A549 (cell line): ENCODE results near the gene KLHL11. TPM values are rescaled to one million over a fixed set of nuclear protein-coding genes. Genes with fewer than 3 reads are reported as not detected.

Experiments
- ATAC-seq, 2 experiments: fragments of 200-7000 bp in 1 of 2; fragments of >200 bp in 1 of 2; cut with Nextera tagmentation in 1 of 2; cut with Tn5 transposase in 1 of 2; 3 replicates each; pipeline versions ENCODE4 v1.8.0 to v1.9.1; 2018 to 2020; ENCODE audit warnings: mild to moderate bottlenecking in 1 of 2, moderate library complexity in 1 of 2
- CTCF ChIA-PET: fragments of 300-600 bp; sonication (Branson Sonifier 250); formaldehyde crosslinking; extraction: SDS; loops from one replicate; lab custom pipeline; 2021; ENCODE audit warnings: antibody characterized with exemption, inconsistent platforms; lab: Yijun Ruan, JAX
- POLR2A ChIA-PET: fragments of 350-600 bp; formaldehyde crosslinking; extraction: SDS; loops from one replicate; lab custom pipeline; 2021; ENCODE audit warnings: antibody characterized with exemption, inconsistent platforms; lab: Yijun Ruan, JAX
- DNase-seq, 2 experiments: peaks; one replicate each; pipeline versions ENCODE4 v3.0.0 to v3.0.0-alpha.2; 2011 to 2016; ENCODE audit warnings: low read depth in 1 of 2, low spot score in 1 of 2
- FAIRE-seq: peaks from 2 replicates; lab custom pipeline; 2011; peaks lifted over from hg19 to GRCh38; lab: Jason Lieb, UNC
- H3K27ac ChIP-seq, 2 experiments: fragments of >200 bp; sonication (Bioruptor Twin); formaldehyde crosslinking; 3 replicates each; pipeline ENCODE4 v1.5.1; 2016 to 2017
- H3K4me1 ChIP-seq: fragments of >200 bp; sonication (Bioruptor Twin); formaldehyde crosslinking; 3 replicates; pipeline ENCODE4 v1.6.1; 2016
- H3K4me2 ChIP-seq: fragments of >200 bp; sonication (Bioruptor Twin); formaldehyde crosslinking; 3 replicates; pipeline ENCODE4 v1.6.1; 2016
- H3K4me3 ChIP-seq: fragments of >200 bp; sonication (Bioruptor Twin); formaldehyde crosslinking; 3 replicates; pipeline ENCODE4 v1.5.1; 2016
- H3K9me3 ChIP-seq: fragments of >200 bp; sonication (Bioruptor Twin); formaldehyde crosslinking; 3 replicates; pipeline ENCODE4 v1.6.1; 2016
- CBX2 ChIP-seq: fragments of 200-600 bp; sonication (generic); IDR thresholded peaks from 2 replicates; pipeline ENCODE4 v1.6.1; 2016; ENCODE audit warnings: low read depth, mild to moderate bottlenecking, borderline replicate concordance
- CBX8 ChIP-seq: fragments of 200-600 bp; sonication (generic); IDR thresholded peaks from 2 replicates; pipeline ENCODE4 v1.6.1; 2016
- EHMT2 ChIP-seq: fragments of 200-600 bp; sonication (generic); IDR thresholded peaks from 2 replicates; pipeline ENCODE4 v1.6.1; 2016; ENCODE audit warnings: antibody characterized with exemption, low read depth, mild to moderate bottlenecking, moderate library complexity
- ELK1 ChIP-seq: fragments of 150-350 bp; IDR thresholded peaks from 2 replicates; pipeline ENCODE4 v1.6.1; 2014; ENCODE audit warnings: low read depth, mild to moderate bottlenecking, low read length
- ESRRA ChIP-seq: fragments of 150-350 bp; IDR thresholded peaks from 2 replicates; pipeline ENCODE4 v1.6.1; 2014; ENCODE audit warnings: mild to moderate bottlenecking, low read length, borderline replicate concordance
- FOSB ChIP-seq: fragments of 250-450 bp; sonication (Bioruptor Pico); IDR thresholded peaks from 2 replicates; pipeline ENCODE4 v1.5.0; 2020; ENCODE audit warnings: mild to moderate bottlenecking, moderate library complexity
- FOSL2 ChIP-seq, 2 experiments: fragments of 450-650 bp in 1 of 2; fragments of >200 bp in 1 of 2; sonication (Bioruptor Twin) in 1 of 2; formaldehyde crosslinking; IDR thresholded peaks; 2 replicates each; pipeline versions ENCODE4 v1.5.0 to v1.6.1; 2016 to 2020; ENCODE audit warnings: mild to moderate bottlenecking in 1 of 2, moderate library complexity in 1 of 2
- FOXS1 ChIP-seq: fragments of 250-450 bp; sonication (Bioruptor Pico); IDR thresholded peaks from 2 replicates; pipeline ENCODE4 v1.5.0; 2020; ENCODE audit warnings: mild to moderate bottlenecking, moderate library complexity
- HEYL ChIP-seq: fragments of 250-450 bp; sonication (Bioruptor Pico); IDR thresholded peaks from 2 replicates; pipeline ENCODE4 v1.8.0; 2021; ENCODE audit warnings: mild to moderate bottlenecking, moderate library complexity
- HOXA7 ChIP-seq: fragments of 250-450 bp; sonication (Bioruptor Pico); IDR thresholded peaks from 2 replicates; pipeline ENCODE4 v1.5.0; 2020; ENCODE audit warnings: mild to moderate bottlenecking, moderate library complexity
- HOXB13 ChIP-seq: fragments of 250-450 bp; sonication (Bioruptor Pico); IDR thresholded peaks from 2 replicates; pipeline ENCODE4 v1.5.0; 2020; ENCODE audit warnings: low read depth, mild to moderate bottlenecking, moderate library complexity
- HOXB5 ChIP-seq: fragments of 250-450 bp; sonication (Bioruptor Pico); IDR thresholded peaks from 2 replicates; pipeline ENCODE4 v1.5.0; 2020; ENCODE audit warnings: mild to moderate bottlenecking, moderate library complexity
- JUN ChIP-seq, 2 experiments: fragments of >200 bp; sonication (Bioruptor Twin); formaldehyde crosslinking; IDR thresholded peaks; 2 replicates in 1 of 2; 3 replicates in 1 of 2; pipeline ENCODE4 v1.6.1; 2016 to 2017
- JUNB ChIP-seq: fragments of >200 bp; sonication (Bioruptor Twin); formaldehyde crosslinking; IDR thresholded peaks from 2 replicates; pipeline ENCODE4 v1.6.1; 2016
- PHF8 ChIP-seq: fragments of 200-600 bp; sonication (generic); IDR thresholded peaks from 2 replicates; pipeline ENCODE4 v1.6.1; 2016; ENCODE audit warnings: low read depth, mild to moderate bottlenecking, antibody characterized with exemption, moderate library complexity, borderline replicate concordance
- POLR2AphosphoS2 ChIP-seq: conservative IDR thresholded peaks from 2 replicates; pipeline ENCODE4 v1.6.1; 2012; ENCODE audit warnings: low read length, improper control_type of control experiment, inconsistent platforms
- REST ChIP-seq: fragments of 200-600 bp; sonication (generic); IDR thresholded peaks from 2 replicates; pipeline ENCODE4 v1.6.1; 2016; ENCODE audit warnings: antibody characterized with exemption, mild to moderate bottlenecking, moderate library complexity
- RFX5 ChIP-seq: fragments of 450-650 bp; IDR thresholded peaks from 2 replicates; pipeline ENCODE4 v1.7.1; 2014; ENCODE audit warnings: antibody characterized with exemption, mild to moderate bottlenecking, moderate library complexity
- USF2 ChIP-seq: fragments of 450-650 bp; IDR thresholded peaks from 2 replicates; pipeline ENCODE4 v1.6.1; 2014; ENCODE audit warnings: antibody characterized with exemption
- ZFP36 ChIP-seq: fragments of 450-650 bp; IDR thresholded peaks from 2 replicates; pipeline ENCODE4 v1.6.1; 2014; ENCODE audit warnings: borderline replicate concordance; ENCODE audit not compliant: partially characterized antibody
- ZNF302 ChIP-seq: fragments of 250-450 bp; sonication (Bioruptor Pico); IDR thresholded peaks from 2 replicates; pipeline ENCODE4 v1.9.0; 2021; ENCODE audit warnings: inconsistent platforms, mild to moderate bottlenecking, moderate library complexity
- WGBS: methylation state at CpG from one replicate; pipeline ENCODE4 v1.1.6; 2017; ENCODE audit errors: missing lambda C conversion rate; 5-methylcytosine and 5-hydroxymethylcytosine counted together
- polyA plus RNA-seq, 4 experiments: library from polyadenylated mRNA; depleted of rRNA in 3 of 4; stranded (reverse); fragments of >200 nt; fragmentation: RNase III in 1 of 4; extraction: RNeasy Plus Mini Kit Qiagen cat#74134 plus additional on column Dnase treatment in 1 of 4; gene quantifications; 2 replicates in 3 of 4; 3 replicates in 1 of 4; pipeline ENCODE4 v1.2.3, GENCODE V29; 2011 to 2017

Gene KLHL11
- polyA plus RNA-seq, 2 of the 4 experiments (the other 2 are of a cell fraction), result 3.8 to 12.7 TPM

- no peak for FAIRE-seq
- H3K27ac ChIP-seq, result no peak overlapping the region
- DNase-seq, result no peak
- no peak overlapping the region for H3K4me2 ChIP-seq
- no peak overlapping the region for H3K4me3 ChIP-seq
- H3K9me3 ChIP-seq, result no peaks in the 10 kb centered on the region
- no peak for TF ChIP-seq FOSL2 (IDR thresholded peaks at IDR 0.05)
- TF ChIP-seq FOSL2 (CRISPR knock-in tag; IDR thresholded peaks at IDR 0.05), result no peak
- no peak for TF ChIP-seq FOXS1 (CRISPR knock-in tag)
- no peak for TF ChIP-seq ZNF302
- no peak for TF ChIP-seq CBX8
- no peak for TF ChIP-seq FOSB (CRISPR knock-in tag)
- no peak for TF ChIP-seq HOXB13
- no peak for TF ChIP-seq ZFP36
- no peak for TF ChIP-seq REST
- no peak for TF ChIP-seq RFX5
- no peak for TF ChIP-seq PHF8
- no peak for TF ChIP-seq POLR2AphosphoS2
- no peak for TF ChIP-seq ELK1
- TF ChIP-seq HEYL (CRISPR knock-in tag), result no peak
- WGBS, result 95% methylated on average over 10 of the region's 10 CpGs
- no peak for ATAC-seq
- peaks cover 11% of the 10 kb centered on the region; the same call in 2 of the 3 replicates for H3K4me1 ChIP-seq
- POLR2A ChIA-PET, result interaction anchor here (0.7 kb wide), 1 partner anchor 58 kb away, joined by 3 read pairs; no protein-coding TSS in a partner anchor
- CTCF ChIA-PET, result interaction anchor here (0.6 to 2.5 kb wide), 6 partner anchors 11 to 134 kb away, joined by 3 to 8 read pairs (median 4); partner anchors contain the start of gene JUP
Observed at GRCh38 chr17:41871789-41872188, 6.6 kb upstream of the KLHL11 start.

GRCh38 chr17:41870627-41871026 is 5.4 kb upstream of the KLHL11 start:
- peak; percentile 19 to 44; a peak in 5 of 6 replicates for ATAC-seq
- ChIA-PET CTCF (interaction anchor here (0.8 to 2.5 kb wide), 5 partner anchors 12 to 47 kb away, joined by 3 to 8 read pairs (median 4); no protein-coding TSS in a partner anchor), POLR2A (no interaction called here)
- Histone ChIP-seq H3K4me2 (no peak overlapping the region), H3K4me1 (peaks cover 11% of the 10 kb centered on the region; the same call in 2 of the 3 replicates), H3K9me3 (no peaks in the 10 kb centered on the region), H3K27ac (no peak overlapping the region), H3K4me3 (no peak overlapping the region)
- 77% methylated on average over 7 of the region's 7 CpGs for WGBS
- peak; percentile 36 for FAIRE-seq
- DNase-seq, result peak in 1 of 2 experiments; percentile 44
- TF ChIP-seq CBX2 (no peak), EHMT2 (no peak), JUN (IDR thresholded peaks at IDR 0.05) (0 out of 5 replicates have a peak, but pooled peaks of 1 of the 2 experiments have one; percentile 24), USF2 (0 out of 2 replicates have a peak, but pooled peaks have one; percentile 5)

- WGBS, result 77% methylated on average over 2 of the region's 2 CpGs
- 0 out of 6 replicates have a peak, but pooled peaks of 1 of the 2 experiments have one; percentile 1 for ATAC-seq
- Histone ChIP-seq H3K4me2 (no peak overlapping the region), H3K4me1 (peaks cover 11% of the 10 kb centered on the region; the same call in 2 of the 3 replicates), H3K9me3 (no peaks in the 10 kb centered on the region), H3K27ac (no peak overlapping the region), H3K4me3 (no peak overlapping the region)
- TF ChIP-seq RFX5, result no peak
- TF ChIP-seq HOXB5 (CRISPR knock-in tag), result no peak
- TF ChIP-seq JUN (IDR thresholded peaks at IDR 0.05), result peak in 1 of 2 experiments; percentile 4; a peak in 1 of 5 replicates
- TF ChIP-seq ESRRA, result no peak
- no peak for TF ChIP-seq HOXA7 (CRISPR knock-in tag)
- TF ChIP-seq JUNB, result no peak
- no peak for FAIRE-seq
- ChIA-PET CTCF (interaction anchor here (0.8 to 2.5 kb wide), 6 partner anchors 13 to 223 kb away, joined by 3 to 8 read pairs (median 4); partner anchors contain the start of gene P3H4), POLR2A (no interaction called here)
- no peak for DNase-seq
Observed at GRCh38 chr17:41870097-41870496, 4.9 kb upstream of the KLHL11 start.
